Endothelial cell of umbilical vein (primary cell): ENCODE data around the gene BLZF1. TPM values are rescaled to one million over a fixed set of nuclear protein-coding genes. Genes with fewer than 3 reads are reported as not detected.
"Not testable (repeated sequence)": the region's sequence is repeated elsewhere in the genome, so short reads cannot be mapped to it uniquely, and the experiment has no call there.

Experiments
- BruUV-seq: library from RNA; stranded (reverse); fragments of 400-500 nt; replicated peaks from 2 replicates; lab custom pipeline; 2021; lab: Mats Ljungman, UMichigan
- CTCF ChIA-PET: fragments of 300-600, 350-600 bp; sonication (Branson Sonifier 250); formaldehyde crosslinking; loops from one replicate; lab custom pipeline; 2021; ENCODE audit warnings: antibody characterized with exemption, inconsistent platforms; lab: Charles Lee
- POLR2A ChIA-PET: fragments of 300-600, 350-600 bp; sonication (Branson Sonifier 250); formaldehyde crosslinking; loops from one replicate; lab custom pipeline; 2021; ENCODE audit warnings: antibody characterized with exemption, inconsistent platforms; lab: Charles Lee
- DNase-seq: peaks from one replicate; pipeline ENCODE4 v3.0.0-alpha.2; 2011; ENCODE audit warnings: low read depth, low spot score
- FAIRE-seq: peaks from 2 replicates; lab custom pipeline; 2011; peaks lifted over from hg19 to GRCh38; lab: Jason Lieb, UNC
- H2AFZ ChIP-seq: 2 replicates; pipeline ENCODE4 v1.6.0; 2012; ENCODE audit warnings: low read depth, low read length, control low read depth, inconsistent platforms
- H3K27ac ChIP-seq: 2 replicates; pipeline ENCODE4 v1.5.1; 2011; ENCODE audit warnings: low read depth, mild to moderate bottlenecking, control low read depth, low read length, moderate library complexity; ENCODE audit not compliant: insufficient read depth
- H3K27me3 ChIP-seq, 2 experiments: 2 replicates each; pipeline versions ENCODE4 v1.6.0 to v1.6.1; 2011; ENCODE audit warnings: low read length in 2 of 2, mixed read lengths in 1 of 2; ENCODE audit not compliant: control insufficient read depth in 2 of 2, insufficient read depth in 2 of 2
- H3K36me3 ChIP-seq, 2 experiments: 2 replicates in 1 of 2; 3 replicates in 1 of 2; pipeline ENCODE4 v1.5.1; 2011; ENCODE audit warnings: low read length in 2 of 2, mild to moderate bottlenecking in 1 of 2, moderate library complexity in 1 of 2; ENCODE audit not compliant: control insufficient read depth in 2 of 2, insufficient read depth in 2 of 2; ENCODE audit errors: extremely low read depth in 1 of 2
- H3K4me1 ChIP-seq: 3 replicates; pipeline ENCODE4 v1.5.1; 2011; ENCODE audit warnings: mild to moderate bottlenecking, low read length; ENCODE audit not compliant: control insufficient read depth, insufficient read depth; ENCODE audit errors: extremely low read depth
- H3K4me2 ChIP-seq: 2 replicates; pipeline ENCODE4 v1.6.1; 2011; ENCODE audit warnings: low read length, control low read depth, mixed read lengths; ENCODE audit not compliant: insufficient read depth
- H3K4me3 ChIP-seq, 3 experiments: fragments of 200-600 bp in 1 of 3; sonication (generic), shearing (Covaris generic) in 1 of 3; replicated peaks in 1 of 3; 2 replicates each; pipeline ENCODE4 v1.5.1; 2011 to 2016; ENCODE audit warnings: control low read depth in 3 of 3, low read length in 3 of 3, mild to moderate bottlenecking in 2 of 3, inconsistent platforms in 1 of 3, low read depth in 1 of 3, moderate library complexity in 1 of 3; ENCODE audit not compliant: insufficient read depth in 1 of 3
- H3K79me2 ChIP-seq: 2 replicates; pipeline ENCODE4 v1.6.0; 2012; ENCODE audit warnings: low read length, inconsistent platforms; ENCODE audit not compliant: control insufficient read depth, insufficient read depth
- H3K9ac ChIP-seq: replicated peaks from 2 replicates; pipeline ENCODE3; 2011; ENCODE audit warnings: low read length, control low read depth; ENCODE audit not compliant: insufficient read depth; ENCODE audit errors: extremely low read depth
- H3K9me1 ChIP-seq: replicated peaks from 3 replicates; pipeline ENCODE4 v1.6.0; 2011; ENCODE audit warnings: mild to moderate bottlenecking, low read length; ENCODE audit not compliant: control insufficient read depth, insufficient read depth; ENCODE audit errors: extremely low read depth
- H3K9me3 ChIP-seq: replicated peaks from 2 replicates; pipeline ENCODE4 v1.5.1; 2012; ENCODE audit warnings: low read length, inconsistent platforms; ENCODE audit not compliant: control insufficient read depth, insufficient read depth
- H4K20me1 ChIP-seq: replicated peaks from 2 replicates; pipeline ENCODE3; 2011; ENCODE audit warnings: mild to moderate bottlenecking, low read length; ENCODE audit not compliant: control insufficient read depth, insufficient read depth; ENCODE audit errors: extremely low read depth
- EZH2 ChIP-seq: IDR thresholded peaks from 2 replicates; pipeline ENCODE4 v1.6.1; 2012; ENCODE audit warnings: borderline replicate concordance, low read depth, mild to moderate bottlenecking, moderate library complexity, low read length, inconsistent platforms; ENCODE audit not compliant: severe bottlenecking
- FOS ChIP-seq: IDR thresholded peaks from 2 replicates; pipeline ENCODE4 v1.6.1; 2011; ENCODE audit warnings: mild to moderate bottlenecking, low read length, moderate library complexity, borderline replicate concordance; ENCODE audit not compliant: insufficient read depth
- GATA2 ChIP-seq: IDR thresholded peaks from 2 replicates; pipeline ENCODE4 v1.7.0; 2011; ENCODE audit warnings: low read depth, mild to moderate bottlenecking, moderate library complexity, mixed read lengths, low read length; ENCODE audit not compliant: insufficient read length, insufficient read depth
- JUN ChIP-seq: IDR thresholded peaks from 2 replicates; pipeline ENCODE4 v1.6.1; 2011; ENCODE audit warnings: borderline replicate concordance, low read depth; ENCODE audit not compliant: insufficient read length, insufficient read depth
- MAX ChIP-seq: IDR thresholded peaks from 2 replicates; pipeline ENCODE4 v1.6.1; 2011; ENCODE audit not compliant: insufficient read depth, insufficient read length
- MYC ChIP-seq: IDR thresholded peaks from one replicate; pipeline ENCODE4 v1.6.1; 2011; ENCODE audit warnings: mild to moderate bottlenecking, low read depth, low read length
- POLR2A ChIP-seq: IDR thresholded peaks from 2 replicates; pipeline ENCODE4 v1.6.1; 2012; ENCODE audit warnings: low read depth, mild to moderate bottlenecking, control low read depth, low read length
- POLR2AphosphoS5 ChIP-seq: IDR thresholded peaks from 2 replicates; pipeline ENCODE4 v1.6.1; 2012; ENCODE audit warnings: low read depth, mild to moderate bottlenecking, control low read depth, low read length, moderate library complexity; ENCODE audit not compliant: insufficient read depth
- dilution Hi-C: fragments of 300-500 bp; cut with MboI; formaldehyde crosslinking; loops from one replicate; pipeline ENCODE4 v1.15.0; 2019; ENCODE audit warnings: low sequenced_read_pairs; ENCODE audit not compliant: extremely low pct_ligation_motif_present
- intact Hi-C: fragments of 100-400 bp; cut with micrococcal nuclease; formaldehyde crosslinking; loops from one replicate; pipeline ENCODE4 v1.10.0; 2022
- polyA plus RNA-seq, 4 experiments: library from polyadenylated mRNA; depleted of rRNA in 3 of 4; stranded (reverse) in 3 of 4; unstranded in 1 of 4; fragments of >200 nt; gene quantifications; 2 replicates each; pipeline versions ENCODE4 v1.2.1 to v1.2.3, GENCODE V29; 2011 to 2012; ENCODE audit warnings: missing spikeins in 1 of 4
- total RNA-seq: library from RNA; stranded (reverse); gene quantifications from 2 replicates; pipeline ENCODE4 v1.2.3, GENCODE V29; 2021

The BLZF1 gene
- total and polyA plus RNA-seq, 2 donors (not counting 3 experiments of a cell fraction or from before 2014, with no cell fraction given) = 4.4 to 19.7 TPM

GRCh38 chr1:169330927-169331326 lies 37.1 kb upstream of the BLZF1 start:
- dilution Hi-C loops = no loop called here
- Histone ChIP-seq H4K20me1 (no peaks in the 10 kb centered on the region), H3K9ac (no peak overlapping the region), H3K4me1 (peaks cover 17% of the 10 kb centered on the region), H2AFZ (no peak overlapping the region), H3K36me3 (no peaks in the 10 kb centered on the region), H3K4me3 (no peak overlapping the region), H3K9me3 (no peaks in the 10 kb centered on the region), H3K4me2 (no peak overlapping the region), H3K27ac (no peak overlapping the region), H3K9me1 (no peaks in the 10 kb centered on the region), H3K27me3 (no peaks in the 10 kb centered on the region), H3K79me2 (peaks cover 7% of the 10 kb centered on the region)
- DNase-seq (no peak), FAIRE-seq (no peak)
- ChIA-PET POLR2A (no interaction called here), CTCF (no interaction called here)
- TF ChIP-seq JUN (no peak), EZH2 (no peak), GATA2 (no peak), MAX (no peak), POLR2AphosphoS5 (no peak), POLR2A (no peak), FOS (no peak), MYC (no peak)
- no TSS peak for BruUV-seq
- intact Hi-C loops = no loop called here

- POLR2A ChIA-PET, H3K9ac ChIP-seq, H3K9me1 ChIP-seq, dilution Hi-C loops, H3K4me2 ChIP-seq, intact Hi-C loops, H3K9me3 ChIP-seq, H4K20me1 ChIP-seq, H3K4me1 ChIP-seq, H3K4me3 ChIP-seq, H3K27me3 ChIP-seq, CTCF ChIA-PET, BruUV-seq, H2AFZ ChIP-seq, DNase-seq, H3K79me2 ChIP-seq, FAIRE-seq, H3K27ac ChIP-seq, H3K36me3 ChIP-seq: not testable (repeated sequence)
Observed at GRCh38 chr1:169334727-169335126, 33.3 kb upstream of the BLZF1 start.

GRCh38 chr1:169336947-169337715 lies 30.9 kb upstream of the BLZF1 start:
- H3K9ac ChIP-seq, FAIRE-seq, H3K4me2 ChIP-seq, POLR2A ChIA-PET, BruUV-seq, H3K79me2 ChIP-seq, H3K36me3 ChIP-seq, H3K4me3 ChIP-seq, H4K20me1 ChIP-seq, H3K4me1 ChIP-seq, intact Hi-C loops, H3K27ac ChIP-seq, H3K9me1 ChIP-seq, dilution Hi-C loops, H3K27me3 ChIP-seq, H2AFZ ChIP-seq, DNase-seq, H3K9me3 ChIP-seq: not testable (repeated sequence)
- CTCF ChIA-PET = interaction anchor here (1.4 kb wide), 1 partner anchor 12 kb away, joined by 10 read pairs; no protein-coding TSS in a partner anchor
